ENCODE data around the gene KPTN.

DNA sequence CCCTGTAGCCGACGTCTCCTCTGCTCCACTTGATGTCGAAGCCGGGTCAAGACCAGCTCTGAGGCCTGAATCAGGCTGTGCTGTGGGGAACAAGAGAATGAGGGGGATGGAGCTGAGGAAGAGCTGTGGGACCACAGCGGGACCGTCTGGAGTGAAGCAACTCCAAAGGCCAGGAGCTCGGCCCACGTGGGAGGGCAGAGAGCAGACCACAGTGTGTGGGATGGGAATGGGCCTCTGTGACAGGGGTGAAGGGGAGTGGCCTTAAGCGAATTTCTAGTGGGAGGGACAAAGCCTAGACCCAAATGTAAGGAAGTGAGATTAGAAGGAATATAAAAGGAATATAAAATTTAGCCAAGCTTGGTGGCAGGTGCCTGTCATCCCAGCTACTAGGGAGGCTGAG, 8.6 kb downstream of the KPTN start:
- TF ChIP-seq CTCF (conservative IDR thresholded peaks at IDR 0.05; ENCODE audit: low read length) = no peak
- no peak for TF ChIP-seq EZH2phosphoT487 (IDR thresholded peaks at IDR 0.05; ENCODE audit: borderline replicate concordance)
